PC-3 (cell line): ENCODE measurements around the gene PRPH.

ENCODE experiments used
- CTCF ChIP-seq: fragments of 300-600 bp; sonication (generic); conservative IDR thresholded peaks from 2 replicates; pipeline ENCODE4 v1.5.1; 2017; ENCODE audit warnings: antibody characterized with exemption, low read depth, mild to moderate bottlenecking, low read length
- EZH2phosphoT487 ChIP-seq: fragments of 300-600 bp; sonication (generic); IDR thresholded peaks from 2 replicates; pipeline ENCODE4 v1.6.1; 2018; ENCODE audit warnings: mild to moderate bottlenecking, antibody characterized with exemption, low read length, borderline replicate concordance

GRCh38 chr12:49276304-49277290 is 18.4 kb upstream of the PRPH start:
- TF ChIP-seq CTCF (no peak), EZH2phosphoT487 (no peak)
